ENCODE data around the gene PGGHG.
"Not testable (repeated sequence)": the region's sequence is repeated elsewhere in the genome, so short reads cannot be mapped to it uniquely, and the experiment has no call there.

PGGHG gene

DNA sequence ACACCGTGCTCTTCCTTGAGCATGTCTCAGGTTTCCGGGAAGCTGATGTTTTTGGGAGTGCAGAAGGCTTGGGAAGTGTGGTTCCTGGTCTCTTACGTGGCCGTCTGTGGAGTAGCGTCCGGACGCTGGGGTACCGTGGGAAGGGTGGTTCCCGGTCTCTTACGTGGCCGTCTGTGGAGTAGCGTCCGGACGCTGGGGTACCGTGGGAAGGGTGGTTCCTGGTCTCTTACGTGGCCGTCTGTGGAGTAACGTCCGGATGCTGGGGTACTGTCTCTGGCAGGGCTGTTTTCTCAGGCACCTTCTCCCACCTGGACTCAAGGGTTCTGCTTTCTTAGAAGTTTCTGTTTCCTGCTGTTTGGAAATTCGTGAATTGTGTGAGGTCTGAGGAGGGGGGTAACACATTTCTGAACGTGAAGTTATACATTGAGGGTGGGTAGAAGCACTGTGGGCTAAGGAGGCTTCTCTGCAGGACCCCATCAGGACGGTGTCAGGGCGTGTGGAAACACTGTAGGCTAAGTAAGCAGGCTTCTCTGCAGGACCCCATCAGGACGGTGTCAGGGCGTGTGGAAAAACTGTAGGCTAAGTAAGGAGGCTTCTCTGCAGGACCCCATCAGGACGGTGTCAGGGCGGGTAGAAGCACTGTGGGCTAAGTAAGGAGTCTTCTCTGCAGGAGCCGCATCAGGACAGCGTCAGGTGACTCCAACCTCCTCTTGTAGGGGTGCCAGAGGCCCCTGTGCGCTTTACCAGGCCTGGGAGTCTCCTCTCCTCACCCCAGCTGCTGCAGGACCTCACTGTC lies 37.1 kb downstream of the PGGHG start:
- Histone ChIP-seq H3K4me1 (ENCODE audit: insufficient read depth, low read length) (no peaks in the 10 kb centered on the region; the same call in 1 of the 2 replicates), H3K36me3 (ENCODE audit: insufficient read depth, low read depth, low read length) (no peaks in the 10 kb centered on the region), H3K27me3 (ENCODE audit: insufficient read depth, low read length) (no peaks in the 10 kb centered on the region), H3K27ac (ENCODE audit: low read length) (no peak overlapping the region), H3K9me3 (ENCODE audit: insufficient read depth, low read depth, low read length) (no peaks in the 10 kb centered on the region), H3K4me3 (ENCODE audit: low read length) (no peak overlapping the region), H3K9ac (ENCODE audit: low read depth, low read length) (no peak overlapping the region; the same call in 1 of the 2 replicates)

DNA sequence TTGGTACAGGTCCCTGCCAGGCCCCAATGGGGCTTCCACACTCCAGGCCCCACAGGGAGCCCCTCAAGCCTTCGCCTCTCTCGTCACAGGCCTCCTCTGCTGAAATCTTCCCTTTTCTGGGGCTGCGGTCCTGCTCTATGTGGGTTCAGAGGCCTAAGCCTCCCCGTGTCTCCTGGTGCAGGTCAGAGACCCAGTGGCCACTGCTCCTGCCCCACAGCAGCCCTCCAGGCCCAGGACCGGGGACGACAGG lies 37.6 kb downstream of the PGGHG start:
- Histone ChIP-seq H3K9me3 (ENCODE audit: insufficient read depth, low read depth, low read length) (no peaks in the 10 kb centered on the region), H3K9ac (ENCODE audit: low read depth, low read length) (no peak overlapping the region; the same call in 1 of the 2 replicates)

DNA sequence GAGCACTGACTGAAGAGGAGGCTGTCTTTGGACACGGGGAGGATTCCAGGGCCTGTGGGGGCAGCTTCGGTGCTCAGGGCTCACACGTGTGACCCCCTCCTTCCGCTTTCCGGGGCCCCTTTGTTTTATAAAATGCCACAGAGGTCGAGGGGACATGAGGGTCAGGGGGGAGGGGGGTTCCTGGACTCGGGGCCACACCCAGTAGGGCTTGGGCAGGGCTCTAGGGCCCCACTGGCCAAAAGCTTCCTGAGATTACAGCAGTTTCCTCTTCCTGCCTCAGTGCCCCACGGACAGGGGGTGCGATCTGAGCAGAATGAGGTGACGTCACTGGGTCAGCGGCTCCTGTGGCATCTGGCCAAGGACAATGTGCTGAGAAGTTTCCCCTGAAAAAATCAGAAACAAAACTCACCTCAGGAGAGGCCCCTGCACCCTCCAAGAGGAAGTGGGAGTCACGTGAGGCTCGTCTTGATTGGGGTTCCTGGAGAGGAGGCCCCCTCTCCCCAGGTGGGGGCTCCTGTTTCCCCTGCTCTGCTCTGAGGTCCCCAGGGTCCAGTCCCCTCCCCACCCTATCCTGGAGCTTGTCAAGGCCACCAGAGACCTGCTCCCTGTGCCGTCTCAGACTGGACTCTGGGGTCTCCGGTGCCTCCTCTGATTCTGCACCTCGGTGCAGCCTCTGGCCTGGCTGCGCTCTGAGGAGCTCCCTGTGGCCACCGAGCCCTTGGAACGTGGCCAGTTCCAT lies 38.1 kb downstream of the PGGHG start:
- H3K27ac ChIP-seq (ENCODE audit: low read length), result no peak overlapping the region

More for the DNA sequence above, 37.6 kb downstream of the PGGHG start:
- Histone ChIP-seq H3K4me1 (ENCODE audit: insufficient read depth, low read length) (no peaks in the 10 kb centered on the region; the same call in 1 of the 2 replicates), H3K36me3 (ENCODE audit: insufficient read depth, low read depth, low read length) (no peaks in the 10 kb centered on the region), H3K4me3 (ENCODE audit: low read length) (no peak overlapping the region), H3K27me3 (ENCODE audit: insufficient read depth, low read length) (no peaks in the 10 kb centered on the region), H3K27ac (ENCODE audit: low read length) (no peak overlapping the region)

DNA sequence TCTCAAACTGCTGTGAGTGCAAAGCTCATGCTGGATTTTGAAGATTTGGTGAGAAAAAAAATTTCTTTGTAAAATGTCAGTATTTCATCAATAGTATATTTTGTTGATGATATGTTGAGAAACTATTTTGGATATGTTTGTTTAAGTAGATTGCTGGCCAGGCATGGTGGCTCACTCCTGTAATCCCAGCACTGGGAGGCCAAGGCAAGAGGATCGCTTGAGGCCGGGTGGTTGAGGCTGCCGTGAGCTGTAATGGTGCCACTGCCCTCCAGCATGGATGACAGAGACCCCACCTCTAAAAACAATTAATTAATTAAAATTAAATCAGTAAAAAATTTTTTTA lies 38.6 kb downstream of the PGGHG start:
- Histone ChIP-seq H3K9ac (ENCODE audit: low read depth, low read length) (no peak overlapping the region), H3K4me3 (ENCODE audit: low read length) (no peak overlapping the region), H3K27ac (ENCODE audit: low read length) (no peak overlapping the region), H3K27me3 (ENCODE audit: insufficient read depth, low read length) (no peaks in the 10 kb centered on the region), H3K9me3 (ENCODE audit: insufficient read depth, low read depth, low read length) (no peaks in the 10 kb centered on the region), H3K4me1 (ENCODE audit: insufficient read depth, low read length) (no peaks in the 10 kb centered on the region; the same call in 1 of the 2 replicates), H3K36me3 (ENCODE audit: insufficient read depth, low read depth, low read length) (no peaks in the 10 kb centered on the region)

More for the DNA sequence above, 38.1 kb downstream of the PGGHG start:
- H3K9me3 ChIP-seq (ENCODE audit: insufficient read depth, low read depth, low read length), result no peaks in the 10 kb centered on the region
- no peaks in the 10 kb centered on the region for H3K27me3 ChIP-seq (ENCODE audit: insufficient read depth, low read length)
- H3K4me1 ChIP-seq (ENCODE audit: insufficient read depth, low read length), result no peaks in the 10 kb centered on the region; the same call in 1 of the 2 replicates
- H3K4me3 ChIP-seq (ENCODE audit: low read length), result no peak overlapping the region
- no peaks in the 10 kb centered on the region for H3K36me3 ChIP-seq (ENCODE audit: insufficient read depth, low read depth, low read length)
- H3K9ac ChIP-seq (ENCODE audit: low read depth, low read length), result no peak overlapping the region

DNA sequence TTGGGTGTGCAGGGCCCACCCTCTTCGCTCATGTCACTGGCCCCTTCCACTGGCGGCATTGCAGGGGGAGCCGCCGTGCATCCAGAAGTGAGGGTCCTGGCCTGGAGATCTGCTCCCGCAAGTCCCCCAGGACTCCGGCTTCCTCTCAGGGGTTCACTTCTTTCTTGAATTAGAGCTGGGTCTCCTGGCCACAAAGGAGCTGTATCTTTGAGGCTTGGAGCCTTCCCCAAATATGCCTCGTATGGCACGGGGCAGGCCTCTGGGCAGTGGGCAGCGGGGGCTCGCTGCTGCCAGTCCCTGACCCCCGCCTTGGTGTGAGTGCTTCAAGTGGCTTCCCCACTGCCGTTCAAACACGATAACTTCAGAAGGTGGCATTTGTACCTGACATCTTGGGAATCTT lies 39.1 kb downstream of the PGGHG start:
- Histone ChIP-seq H3K4me3 (ENCODE audit: low read length) (no peak overlapping the region), H3K27ac (ENCODE audit: low read length) (no peak overlapping the region), H3K27me3 (ENCODE audit: insufficient read depth, low read length) (no peaks in the 10 kb centered on the region), H3K4me1 (ENCODE audit: insufficient read depth, low read length) (no peaks in the 10 kb centered on the region; the same call in 1 of the 2 replicates), H3K9ac (ENCODE audit: low read depth, low read length) (no peak overlapping the region), H3K36me3 (ENCODE audit: insufficient read depth, low read depth, low read length) (no peaks in the 10 kb centered on the region), H3K9me3 (ENCODE audit: insufficient read depth, low read depth, low read length) (peaks cover 3% of the 10 kb centered on the region)

DNA sequence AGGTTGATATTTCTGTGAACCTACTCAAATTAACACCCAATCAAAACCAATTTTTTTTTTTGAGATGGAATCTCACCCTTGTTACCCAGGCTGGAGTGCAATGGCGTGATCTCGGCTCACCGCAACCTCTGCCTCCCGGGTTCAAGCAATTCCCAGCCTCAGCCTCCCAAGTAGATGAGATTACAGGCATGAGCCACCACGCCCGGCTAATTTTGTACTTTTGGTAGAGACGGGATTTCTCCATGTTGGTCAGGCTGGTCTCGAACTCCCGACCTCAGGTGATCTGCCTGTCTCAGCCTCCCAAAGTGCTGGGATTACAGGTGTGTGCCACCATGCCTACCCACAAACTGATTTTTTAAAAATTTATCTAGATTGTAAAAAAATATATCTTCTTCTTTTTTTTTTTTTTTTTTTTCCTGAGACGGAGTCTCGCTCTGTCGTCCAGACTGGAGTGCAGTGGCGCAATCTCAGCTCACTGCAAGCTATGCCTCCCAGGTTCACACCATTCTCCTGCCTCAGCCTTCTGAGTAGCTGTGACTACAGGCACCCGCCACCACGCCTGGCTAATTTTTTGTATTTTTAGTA lies 39.7 kb downstream of the PGGHG start:
- not testable (repeated sequence) for H3K36me3 ChIP-seq (ENCODE audit: insufficient read depth, low read depth, low read length); H3K9me3 ChIP-seq (ENCODE audit: insufficient read depth, low read depth, low read length); H3K27ac ChIP-seq (ENCODE audit: low read length); H3K27me3 ChIP-seq (ENCODE audit: insufficient read depth, low read length); H3K9ac ChIP-seq (ENCODE audit: low read depth, low read length); H3K4me3 ChIP-seq (ENCODE audit: low read length); H3K4me1 ChIP-seq (ENCODE audit: insufficient read depth, low read length)

DNA sequence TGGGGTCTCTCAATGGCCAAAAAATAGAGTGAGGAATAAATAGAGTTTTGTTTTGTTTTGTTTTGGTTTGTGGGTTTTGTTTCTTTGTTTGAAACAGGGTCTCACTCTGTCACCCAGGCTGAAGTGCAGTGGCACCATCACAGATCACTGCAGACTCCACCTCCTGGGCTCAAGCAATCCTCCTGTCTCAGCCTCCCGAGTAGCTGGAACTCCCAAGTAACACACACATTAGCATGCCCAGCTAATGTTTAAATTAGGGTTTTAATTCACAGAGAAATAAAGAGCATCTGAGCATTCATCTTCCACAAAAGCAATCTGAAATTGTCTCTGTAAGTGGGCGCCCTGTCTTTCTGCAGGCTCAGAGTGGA lies 40.9 kb downstream of the PGGHG start:
- Histone ChIP-seq H3K27ac (ENCODE audit: low read length) (no peak overlapping the region), H3K9me3 (ENCODE audit: insufficient read depth, low read depth, low read length) (peaks cover 6% of the 10 kb centered on the region)

DNA sequence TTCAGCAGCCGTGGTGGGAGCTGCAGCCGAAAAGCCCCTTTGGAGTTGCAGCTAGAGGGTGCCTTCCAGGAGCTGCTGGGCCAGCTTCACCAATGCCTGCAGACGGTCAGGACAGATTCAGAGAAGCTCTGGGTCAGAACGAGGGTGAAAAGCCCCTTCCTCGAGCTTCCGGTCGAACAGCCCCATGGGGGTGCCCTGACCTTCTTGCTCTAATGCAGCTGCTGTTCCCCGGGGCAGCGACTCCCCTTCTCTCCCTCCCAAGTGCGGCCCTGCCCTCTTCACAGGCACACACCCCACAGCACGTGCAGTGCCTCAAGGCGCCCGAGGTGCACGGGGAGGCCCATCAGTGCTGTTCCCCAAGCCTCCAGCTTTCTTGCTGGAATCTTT lies 41.4 kb downstream of the PGGHG start:
- no peaks in the 10 kb centered on the region for H3K36me3 ChIP-seq (ENCODE audit: insufficient read depth, low read depth, low read length)
- peaks cover 7% of the 10 kb centered on the region; the same call in 1 of the 2 replicates for H3K4me1 ChIP-seq (ENCODE audit: insufficient read depth, low read length)
- no peaks in the 10 kb centered on the region for H3K27me3 ChIP-seq (ENCODE audit: insufficient read depth, low read length)
- H3K9ac ChIP-seq (ENCODE audit: low read depth, low read length), result no peak overlapping the region
- H3K27ac ChIP-seq (ENCODE audit: low read length), result no peak overlapping the region
- no peak overlapping the region for H3K4me3 ChIP-seq (ENCODE audit: low read length)
- H3K9me3 ChIP-seq (ENCODE audit: insufficient read depth, low read depth, low read length), result peaks cover 6% of the 10 kb centered on the region

More for the DNA sequence above, 40.9 kb downstream of the PGGHG start:
- no peak overlapping the region for H3K9ac ChIP-seq (ENCODE audit: low read depth, low read length)
- no peak overlapping the region for H3K4me3 ChIP-seq (ENCODE audit: low read length)
- H3K36me3 ChIP-seq (ENCODE audit: insufficient read depth, low read depth, low read length), result no peaks in the 10 kb centered on the region
- H3K27me3 ChIP-seq (ENCODE audit: insufficient read depth, low read length), result no peaks in the 10 kb centered on the region
- peaks cover 7% of the 10 kb centered on the region; the same call in 1 of the 2 replicates for H3K4me1 ChIP-seq (ENCODE audit: insufficient read depth, low read length)

DNA sequence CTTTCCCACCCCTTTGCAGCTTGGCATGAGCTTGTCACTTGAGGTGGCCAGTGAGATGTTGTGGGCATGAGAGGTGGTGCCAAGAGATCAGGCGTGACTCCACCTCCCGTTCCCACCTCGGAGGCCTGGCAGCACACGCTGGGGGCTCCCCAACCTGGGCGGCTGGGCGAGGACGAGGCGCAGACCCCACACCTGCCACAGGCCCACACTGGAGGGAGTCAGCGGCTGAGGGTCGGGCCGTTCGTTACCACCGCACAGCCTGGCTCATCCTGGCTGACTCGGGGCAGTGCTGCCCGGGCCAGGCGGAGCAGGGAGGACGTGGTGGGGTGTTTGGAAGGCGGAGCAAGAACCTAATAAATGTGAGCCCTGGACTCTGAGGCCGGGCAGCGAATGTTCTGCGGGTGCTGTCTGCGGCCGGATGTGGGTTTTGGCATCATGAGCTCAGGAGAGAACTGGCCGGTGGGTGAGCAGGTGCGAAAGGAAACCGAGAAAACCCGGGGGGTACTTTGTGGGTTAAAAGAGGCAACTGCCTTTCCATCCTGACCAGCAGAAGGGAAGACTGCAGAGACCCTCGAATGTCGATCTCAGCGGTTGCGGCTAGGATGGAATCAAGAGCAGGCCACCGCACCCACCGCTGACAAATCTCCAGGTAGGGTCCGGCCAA lies 41.9 kb downstream of the PGGHG start:
- no peaks in the 10 kb centered on the region for H3K36me3 ChIP-seq (ENCODE audit: insufficient read depth, low read depth, low read length)
- no peak overlapping the region for H3K4me3 ChIP-seq (ENCODE audit: low read length)
- no peak overlapping the region for H3K27ac ChIP-seq (ENCODE audit: low read length)
- H3K27me3 ChIP-seq (ENCODE audit: insufficient read depth, low read length), result no peaks in the 10 kb centered on the region
- H3K9me3 ChIP-seq (ENCODE audit: insufficient read depth, low read depth, low read length), result peaks cover 6% of the 10 kb centered on the region
- H3K9ac ChIP-seq (ENCODE audit: low read depth, low read length), result no peak overlapping the region
- peaks cover 12% of the 10 kb centered on the region for H3K4me1 ChIP-seq (ENCODE audit: insufficient read depth, low read length)

DNA sequence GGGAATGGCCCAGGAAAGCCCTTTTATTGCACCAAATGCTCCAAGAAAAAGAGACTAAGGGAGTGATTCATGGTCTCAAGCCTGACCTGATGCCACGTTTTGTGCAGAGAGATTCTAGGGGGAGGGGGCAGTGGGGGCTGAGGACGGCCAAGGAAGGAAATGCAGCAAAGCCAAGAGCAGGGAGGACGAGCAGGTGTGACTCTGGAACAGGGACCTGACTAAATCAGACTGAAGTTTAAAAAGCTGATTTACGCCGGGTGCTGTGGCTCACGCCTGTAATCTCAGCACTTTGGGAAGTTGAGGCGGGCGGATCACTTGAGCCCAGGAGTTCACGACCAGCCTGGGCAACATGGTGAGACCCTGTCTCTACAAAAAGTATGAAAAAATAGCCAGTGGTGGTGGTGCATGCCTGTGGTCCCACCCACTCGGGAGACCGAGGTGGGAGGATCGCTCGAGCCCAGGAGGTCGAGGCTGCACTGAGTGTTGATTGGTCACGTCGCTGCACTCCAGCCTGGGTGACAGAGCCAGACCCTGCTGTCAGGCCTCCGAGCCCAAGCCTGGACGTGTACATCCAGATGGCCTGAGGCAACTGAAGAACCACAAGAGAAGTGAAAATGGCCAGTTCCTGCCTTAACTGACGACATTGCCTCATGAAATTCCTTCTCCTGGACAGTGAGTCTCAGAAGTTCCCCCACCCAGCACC lies 42.6 kb downstream of the PGGHG start:
- Histone ChIP-seq H3K4me3 (ENCODE audit: low read length) (no peak overlapping the region), H3K27me3 (ENCODE audit: insufficient read depth, low read length) (no peaks in the 10 kb centered on the region), H3K4me1 (ENCODE audit: insufficient read depth, low read length) (peaks cover 19% of the 10 kb centered on the region), H3K27ac (ENCODE audit: low read length) (no peak overlapping the region), H3K9ac (ENCODE audit: low read depth, low read length) (no peak overlapping the region), H3K9me3 (ENCODE audit: insufficient read depth, low read depth, low read length) (peaks cover 6% of the 10 kb centered on the region), H3K36me3 (ENCODE audit: insufficient read depth, low read depth, low read length) (no peaks in the 10 kb centered on the region)

All from iPS-20b (cell line).